ENCODE measurements around the gene ASTL. TPM values are rescaled to one million over a fixed set of nuclear protein-coding genes. Genes with fewer than 3 reads are reported as not detected.

ASTL gene
- total RNA-seq, 2 experiments from 2014 or later = 0.49 TPM; not detected in 1

DNA sequence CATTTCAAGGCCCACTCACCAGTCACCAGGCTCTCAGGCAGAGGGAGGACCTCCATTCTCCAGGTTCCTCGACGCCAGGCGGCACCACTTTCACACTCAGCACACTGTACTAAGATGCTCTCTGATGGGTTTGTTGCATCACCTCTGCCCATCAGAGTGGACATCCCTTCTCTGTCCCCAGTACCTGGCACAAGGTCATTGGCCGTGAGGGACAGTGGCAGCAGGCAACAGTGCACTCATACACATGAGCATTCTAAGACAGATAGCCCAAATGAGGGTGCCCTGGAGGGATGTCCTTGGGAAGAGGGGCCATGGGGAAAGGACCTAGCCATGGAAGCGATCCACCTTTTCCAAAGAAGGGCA is 18.9 kb downstream of the ASTL start:
- no peak overlapping the region for H3K4me2 ChIP-seq (ENCODE audit: low read length)
- intact Hi-C loops (cut with micrococcal nuclease; ENCODE audit: unreplicated experiment) = no loop called here
- H3K36me3 ChIP-seq (ENCODE audit: insufficient read depth, low read length) = no peaks in the 10 kb centered on the region
- BruUV-seq (replicated peaks) = no TSS peak
- H3K4me3 ChIP-seq (ENCODE audit: low read depth, low read length, poor library complexity, severe bottlenecking) = no peak overlapping the region
- H3K27ac ChIP-seq (ENCODE audit: low read depth, low read length, poor library complexity, severe bottlenecking) = no peak overlapping the region
- no peak for DNase-seq (ENCODE audit: low spot score)
- TF ChIP-seq, protein P1, sequence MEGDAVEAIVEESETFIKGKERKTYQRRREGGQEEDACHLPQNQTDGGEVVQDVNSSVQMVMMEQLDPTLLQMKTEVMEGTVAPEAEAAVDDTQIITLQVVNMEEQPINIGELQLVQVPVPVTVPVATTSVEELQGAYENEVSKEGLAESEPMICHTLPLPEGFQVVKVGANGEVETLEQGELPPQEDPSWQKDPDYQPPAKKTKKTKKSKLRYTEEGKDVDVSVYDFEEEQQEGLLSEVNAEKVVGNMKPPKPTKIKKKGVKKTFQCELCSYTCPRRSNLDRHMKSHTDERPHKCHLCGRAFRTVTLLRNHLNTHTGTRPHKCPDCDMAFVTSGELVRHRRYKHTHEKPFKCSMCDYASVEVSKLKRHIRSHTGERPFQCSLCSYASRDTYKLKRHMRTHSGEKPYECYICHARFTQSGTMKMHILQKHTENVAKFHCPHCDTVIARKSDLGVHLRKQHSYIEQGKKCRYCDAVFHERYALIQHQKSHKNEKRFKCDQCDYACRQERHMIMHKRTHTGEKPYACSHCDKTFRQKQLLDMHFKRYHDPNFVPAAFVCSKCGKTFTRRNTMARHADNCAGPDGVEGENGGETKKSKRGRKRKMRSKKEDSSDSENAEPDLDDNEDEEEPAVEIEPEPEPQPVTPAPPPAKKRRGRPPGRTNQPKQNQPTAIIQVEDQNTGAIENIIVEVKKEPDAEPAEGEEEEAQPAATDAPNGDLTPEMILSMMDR (conservative IDR thresholded peaks at IDR 0.05; ENCODE audit: low read length) = no peak
- TF ChIP-seq EZH2phosphoT487 (IDR thresholded peaks at IDR 0.05; ENCODE audit: borderline replicate concordance, low read depth, low read length) = no peak
- no peaks in the 10 kb centered on the region for H3K79me2 ChIP-seq (ENCODE audit: insufficient read depth, low read depth, low read length)
- H3K4me1 ChIP-seq (ENCODE audit: insufficient read depth, low read length, poor library complexity, severe bottlenecking) = peaks cover 18% of the 10 kb centered on the region
- H3K9me3 ChIP-seq (ENCODE audit: low read length) = no peaks in the 10 kb centered on the region
- no peaks in the 10 kb centered on the region for H3K9me2 ChIP-seq (ENCODE audit: insufficient read depth, low read length)
- H2AFZ ChIP-seq (ENCODE audit: low read length) = no peak overlapping the region
- CTCF ChIA-PET (ENCODE audit: unreplicated experiment) = no interaction called here
- H4K20me1 ChIP-seq (ENCODE audit: insufficient read depth, low read length) = no peaks in the 10 kb centered on the region
- POLR2A ChIA-PET = no interaction called here

DNA sequence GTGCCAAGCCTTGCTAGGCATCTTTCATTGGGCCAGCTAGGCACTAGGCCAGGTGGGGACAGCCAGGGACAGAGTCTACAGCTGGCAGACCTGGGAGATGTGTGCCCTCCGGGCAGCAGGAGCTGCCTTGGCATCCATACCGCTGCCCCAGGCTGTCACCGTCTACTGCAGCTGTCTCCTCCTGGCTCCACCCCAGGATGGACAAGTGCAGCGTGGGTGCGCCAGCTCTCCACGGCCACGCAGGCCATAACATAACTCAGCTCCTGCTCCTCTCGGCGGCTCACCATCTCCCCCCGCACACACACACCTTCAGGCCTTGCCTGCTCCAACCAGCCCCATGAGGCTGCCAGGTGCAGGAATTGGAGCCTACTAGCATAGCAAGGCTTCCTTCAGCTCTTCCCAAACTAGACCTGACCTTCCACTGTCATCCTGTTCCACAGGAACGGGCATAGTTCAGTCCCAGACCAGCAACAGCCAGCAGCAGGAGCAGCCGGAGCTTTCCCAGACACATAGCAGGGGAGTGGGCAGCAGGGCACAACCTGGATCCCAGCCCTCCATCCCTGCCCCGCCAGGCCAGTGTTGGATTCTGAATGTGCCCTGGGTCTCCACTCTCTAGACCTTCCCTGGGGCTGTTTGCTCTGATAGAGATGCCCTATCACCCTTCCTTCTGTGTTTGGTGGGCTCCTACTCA is 19.5 kb downstream of the ASTL start:
- no TSS peak for BruUV-seq (replicated peaks)
- H3K9me2 ChIP-seq (ENCODE audit: insufficient read depth, low read length) = no peaks in the 10 kb centered on the region
- H3K27ac ChIP-seq (ENCODE audit: low read depth, low read length, poor library complexity, severe bottlenecking) = no peak overlapping the region
- no peak for DNase-seq (ENCODE audit: low spot score)
- no peaks in the 10 kb centered on the region for H3K9me3 ChIP-seq (ENCODE audit: low read length)
- H4K20me1 ChIP-seq (ENCODE audit: insufficient read depth, low read length) = no peaks in the 10 kb centered on the region
- POLR2A ChIA-PET = interaction anchor here (0.6 kb wide), 1 partner anchor 34 kb away, joined by 4 read pairs; no protein-coding TSS in a partner anchor
- intact Hi-C loops (cut with micrococcal nuclease; ENCODE audit: unreplicated experiment) = no loop called here
- H3K79me2 ChIP-seq (ENCODE audit: insufficient read depth, low read depth, low read length) = no peaks in the 10 kb centered on the region
- CTCF ChIA-PET (ENCODE audit: unreplicated experiment) = no interaction called here
- H3K4me1 ChIP-seq (ENCODE audit: insufficient read depth, low read length, poor library complexity, severe bottlenecking) = peaks cover 18% of the 10 kb centered on the region
- H3K4me2 ChIP-seq (ENCODE audit: low read length) = no peak overlapping the region
- H2AFZ ChIP-seq (ENCODE audit: low read length) = no peak overlapping the region
- no peaks in the 10 kb centered on the region for H3K36me3 ChIP-seq (ENCODE audit: insufficient read depth, low read length)
- no peak overlapping the region for H3K4me3 ChIP-seq (ENCODE audit: low read depth, low read length, poor library complexity, severe bottlenecking)
- TF ChIP-seq, protein P1 (conservative IDR thresholded peaks at IDR 0.05; ENCODE audit: low read length) = no peak
- no peak for TF ChIP-seq EZH2phosphoT487 (IDR thresholded peaks at IDR 0.05; ENCODE audit: borderline replicate concordance, low read depth, low read length)
